A549 (cell line): ENCODE results near the gene ALPG.

Experiments used
- CTCF ChIP-seq: fragments of >200 bp; sonication (Bioruptor Twin); formaldehyde crosslinking; IDR thresholded peaks from 3 replicates; pipeline ENCODE4 v1.5.1; 2016
- EHF ChIP-seq: fragments of 250-450 bp; sonication (Bioruptor Pico); IDR thresholded peaks from 2 replicates; pipeline ENCODE4 v1.5.0; 2020; ENCODE audit warnings: mild to moderate bottlenecking
- EHMT2 ChIP-seq: fragments of 200-600 bp; sonication (generic); IDR thresholded peaks from 2 replicates; pipeline ENCODE4 v1.6.1; 2016; ENCODE audit warnings: antibody characterized with exemption, low read depth, mild to moderate bottlenecking, moderate library complexity
- ELK1 ChIP-seq: fragments of 150-350 bp; IDR thresholded peaks from 2 replicates; pipeline ENCODE4 v1.6.1; 2014; ENCODE audit warnings: low read depth, mild to moderate bottlenecking, low read length
- EP300 ChIP-seq, 2 experiments: fragments of >200 bp; sonication (Bioruptor Twin); formaldehyde crosslinking; IDR thresholded peaks; 2 replicates in 1 of 2; 3 replicates in 1 of 2; pipeline ENCODE4 v1.6.1; 2016 to 2017
- JUN ChIP-seq, 2 experiments: fragments of >200 bp; sonication (Bioruptor Twin); formaldehyde crosslinking; IDR thresholded peaks; 2 replicates in 1 of 2; 3 replicates in 1 of 2; pipeline ENCODE4 v1.6.1; 2016 to 2017
- MAX ChIP-seq: IDR thresholded peaks from 2 replicates; pipeline ENCODE4 v1.6.1; 2012
- NFE2L2 ChIP-seq: fragments of 150-350 bp; conservative IDR thresholded peaks from 2 replicates; pipeline ENCODE4 v1.6.1; 2014; ENCODE audit warnings: low read length
- PBX3 ChIP-seq: IDR thresholded peaks from 2 replicates; pipeline ENCODE4 v1.6.1; 2012
- POLR2AphosphoS2 ChIP-seq: conservative IDR thresholded peaks from 2 replicates; pipeline ENCODE4 v1.6.1; 2012; ENCODE audit warnings: low read length, improper control_type of control experiment, inconsistent platforms
- RARB ChIP-seq: fragments of 250-450 bp; sonication (Bioruptor Pico); IDR thresholded peaks from 2 replicates; pipeline ENCODE4 v1.8.0; 2021; ENCODE audit warnings: mild to moderate bottlenecking, moderate library complexity
- REST ChIP-seq: fragments of 200-600 bp; sonication (generic); IDR thresholded peaks from 2 replicates; pipeline ENCODE4 v1.6.1; 2016; ENCODE audit warnings: antibody characterized with exemption, mild to moderate bottlenecking, moderate library complexity
- ZNF302 ChIP-seq: fragments of 250-450 bp; sonication (Bioruptor Pico); IDR thresholded peaks from 2 replicates; pipeline ENCODE4 v1.9.0; 2021; ENCODE audit warnings: inconsistent platforms, mild to moderate bottlenecking, moderate library complexity
- TF ChIP-seq, protein P1 (sequence below): fragments of 450-650 bp; IDR thresholded peaks from 2 replicates; pipeline ENCODE4 v1.6.1; 2014; ENCODE audit warnings: antibody characterized with exemption

DNA sequence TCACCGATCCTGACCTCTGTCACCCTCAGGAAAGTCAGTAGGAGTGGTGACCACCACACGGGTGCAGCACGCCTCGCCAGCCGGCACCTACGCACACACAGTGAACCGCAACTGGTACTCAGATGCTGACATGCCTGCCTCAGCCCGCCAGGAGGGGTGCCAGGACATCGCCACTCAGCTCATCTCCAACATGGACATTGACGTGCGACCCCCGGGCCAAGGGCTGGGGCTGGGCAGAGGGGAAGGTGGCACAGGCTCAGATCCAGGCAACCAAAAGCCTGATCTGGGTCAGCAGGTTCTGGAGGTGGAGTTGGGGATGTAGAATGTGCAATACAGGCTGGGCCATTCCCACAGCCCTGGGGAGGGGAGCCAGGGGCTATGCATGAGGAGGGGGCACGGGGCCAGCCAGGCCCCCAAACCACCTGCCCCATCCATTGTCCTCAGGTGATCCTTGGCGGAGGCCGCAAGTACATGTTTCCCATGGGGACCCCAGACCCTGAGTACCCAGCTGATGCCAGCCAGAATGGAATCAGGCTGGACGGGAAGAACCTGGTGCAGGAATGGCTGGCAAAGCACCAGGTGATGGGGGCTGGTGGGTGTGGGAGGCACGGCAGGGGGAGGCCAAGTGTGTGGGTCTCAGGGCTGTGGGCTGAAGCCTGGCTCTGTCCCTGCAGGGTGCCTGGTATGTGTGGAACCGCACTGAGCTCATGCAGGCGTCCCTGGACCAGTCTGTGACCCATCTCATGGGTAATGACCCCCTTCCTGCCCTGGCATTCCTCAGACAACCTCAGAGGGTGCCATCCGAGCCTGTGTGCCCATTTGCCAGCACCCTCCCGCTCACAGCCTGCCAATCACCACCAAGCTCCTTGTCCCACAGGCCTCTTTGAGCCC lies 50.7 kb downstream of the ALPG start:
- TF ChIP-seq ELK1: no peak
- no peak for TF ChIP-seq EHMT2
- TF ChIP-seq POLR2AphosphoS2: no peak
- no peak for TF ChIP-seq PBX3
- TF ChIP-seq CTCF: no peak
- no peak for TF ChIP-seq EHF
- no peak for TF ChIP-seq RARB (CRISPR knock-in tag)
- no peak for TF ChIP-seq EP300 (IDR thresholded peaks at IDR 0.05)
- TF ChIP-seq MAX: no peak
- TF ChIP-seq REST: no peak
- TF ChIP-seq, protein P1, sequence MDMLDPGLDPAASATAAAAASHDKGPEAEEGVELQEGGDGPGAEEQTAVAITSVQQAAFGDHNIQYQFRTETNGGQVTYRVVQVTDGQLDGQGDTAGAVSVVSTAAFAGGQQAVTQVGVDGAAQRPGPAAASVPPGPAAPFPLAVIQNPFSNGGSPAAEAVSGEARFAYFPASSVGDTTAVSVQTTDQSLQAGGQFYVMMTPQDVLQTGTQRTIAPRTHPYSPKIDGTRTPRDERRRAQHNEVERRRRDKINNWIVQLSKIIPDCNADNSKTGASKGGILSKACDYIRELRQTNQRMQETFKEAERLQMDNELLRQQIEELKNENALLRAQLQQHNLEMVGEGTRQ: no peak
- TF ChIP-seq JUN (IDR thresholded peaks at IDR 0.05): no peak
- TF ChIP-seq ZNF302 (CRISPR knock-in tag): no peak
- no peak for TF ChIP-seq NFE2L2
